ENCODE measurements around the gene KRTAP12-2.
"Not testable (repeated sequence)": the region's sequence is repeated elsewhere in the genome, so short reads cannot be mapped to it uniquely, and the experiment has no call there.

The KRTAP12-2 gene

GRCh38 chr21:44701023-44701400 lies 34.3 kb upstream of the KRTAP12-2 start:
- Histone ChIP-seq H3K9me3 (ENCODE audit: control insufficient read depth, insufficient read depth, low read length) (no peaks in the 10 kb centered on the region), H3K27me3 (ENCODE audit: control insufficient read depth, insufficient read depth, low read length) (peaks cover 1% of the 10 kb centered on the region), H3K4me3 (ENCODE audit: low read depth, low read length) (no peak overlapping the region), H3K27ac (ENCODE audit: low read depth, low read length) (no peak overlapping the region), H3K36me3 (ENCODE audit: control insufficient read depth, insufficient read depth, low read length) (no peaks in the 10 kb centered on the region), H3K4me1 (ENCODE audit: control insufficient read depth, insufficient read depth, low read length) (peaks cover 58% of the 10 kb centered on the region), H3K9ac (ENCODE audit: low read depth, low read length) (no peak overlapping the region)

- H3K4me1 ChIP-seq (ENCODE audit: control insufficient read depth, insufficient read depth, low read length) = peaks cover 57% of the 10 kb centered on the region
- no peak overlapping the region for H3K9ac ChIP-seq (ENCODE audit: low read depth, low read length)
- H3K9me3 ChIP-seq (ENCODE audit: control insufficient read depth, insufficient read depth, low read length) = no peaks in the 10 kb centered on the region
- H3K27me3 ChIP-seq (ENCODE audit: control insufficient read depth, insufficient read depth, low read length) = no peaks in the 10 kb centered on the region
- H3K27ac ChIP-seq (ENCODE audit: low read depth, low read length) = no peak overlapping the region
- H3K36me3 ChIP-seq (ENCODE audit: control insufficient read depth, insufficient read depth, low read length) = no peaks in the 10 kb centered on the region
- no peak overlapping the region for H3K4me3 ChIP-seq (ENCODE audit: low read depth, low read length)
Observed at GRCh38 chr21:44700101-44701022, 33.6 kb upstream of the KRTAP12-2 start.

- Histone ChIP-seq H3K9me3 (ENCODE audit: control insufficient read depth, insufficient read depth, low read length) (no peaks in the 10 kb centered on the region), H3K27me3 (ENCODE audit: control insufficient read depth, insufficient read depth, low read length) (no peaks in the 10 kb centered on the region), H3K4me1 (ENCODE audit: control insufficient read depth, insufficient read depth, low read length) (peaks cover 53% of the 10 kb centered on the region), H3K36me3 (ENCODE audit: control insufficient read depth, insufficient read depth, low read length) (no peaks in the 10 kb centered on the region), H3K27ac (ENCODE audit: low read depth, low read length) (no peak overlapping the region), H3K9ac (ENCODE audit: low read depth, low read length) (no peak overlapping the region), H3K4me3 (ENCODE audit: low read depth, low read length) (no peak overlapping the region)
Observed at GRCh38 chr21:44699502-44700001, 32.8 kb upstream of the KRTAP12-2 start.

- H3K9ac ChIP-seq (ENCODE audit: low read depth, low read length) = no peak overlapping the region
- peaks cover 38% of the 10 kb centered on the region for H3K4me1 ChIP-seq (ENCODE audit: control insufficient read depth, insufficient read depth, low read length)
- no peak overlapping the region for H3K27ac ChIP-seq (ENCODE audit: low read depth, low read length)
Observed at GRCh38 chr21:44697811-44698734, 31.3 kb upstream of the KRTAP12-2 start.

GRCh38 chr21:44697172-44697810 lies 30.6 kb upstream of the KRTAP12-2 start, which contains the start of gene KRTAP10-12:
TSS of gene KRTAP10-12 (plus strand) at chr21:44697172. CDS start at chr21:44697202, 30 bp downstream.
- not testable (repeated sequence) for H3K9me3 ChIP-seq (ENCODE audit: control insufficient read depth, insufficient read depth, low read length); H3K9ac ChIP-seq (ENCODE audit: low read depth, low read length); H3K27ac ChIP-seq (ENCODE audit: low read depth, low read length); H3K27me3 ChIP-seq (ENCODE audit: control insufficient read depth, insufficient read depth, low read length); H3K4me3 ChIP-seq (ENCODE audit: low read depth, low read length); H3K36me3 ChIP-seq (ENCODE audit: control insufficient read depth, insufficient read depth, low read length)
- peaks cover 30% of the 10 kb centered on the region for H3K4me1 ChIP-seq (ENCODE audit: control insufficient read depth, insufficient read depth, low read length)

More at GRCh38 chr21:44697811-44698734, 31.3 kb upstream of the KRTAP12-2 start:
- H3K27me3 ChIP-seq (ENCODE audit: control insufficient read depth, insufficient read depth, low read length) = no peaks in the 10 kb centered on the region
- no peaks in the 10 kb centered on the region for H3K36me3 ChIP-seq (ENCODE audit: control insufficient read depth, insufficient read depth, low read length)
- no peak overlapping the region for H3K4me3 ChIP-seq (ENCODE audit: low read depth, low read length)
- H3K9me3 ChIP-seq (ENCODE audit: control insufficient read depth, insufficient read depth, low read length) = peaks cover 3% of the 10 kb centered on the region; the same call in 1 of the 2 replicates

- peaks cover 23% of the 10 kb centered on the region for H3K4me1 ChIP-seq (ENCODE audit: control insufficient read depth, insufficient read depth, low read length)
- H3K4me3 ChIP-seq (ENCODE audit: low read depth, low read length) = no peak overlapping the region
- H3K36me3 ChIP-seq (ENCODE audit: control insufficient read depth, insufficient read depth, low read length) = no peaks in the 10 kb centered on the region
Observed at GRCh38 chr21:44696572-44696971, 29.8 kb upstream of the KRTAP12-2 start.

GRCh38 chr21:44695641-44696040 lies 28.9 kb upstream of the KRTAP12-2 start:
- peaks cover 21% of the 10 kb centered on the region for H3K4me1 ChIP-seq (ENCODE audit: control insufficient read depth, insufficient read depth, low read length)
- H3K9ac ChIP-seq (ENCODE audit: low read depth, low read length) = no peak overlapping the region
- no peak overlapping the region for H3K27ac ChIP-seq (ENCODE audit: low read depth, low read length)
- H3K4me3 ChIP-seq (ENCODE audit: low read depth, low read length) = no peak overlapping the region
- H3K36me3 ChIP-seq (ENCODE audit: control insufficient read depth, insufficient read depth, low read length) = no peaks in the 10 kb centered on the region
- no peaks in the 10 kb centered on the region for H3K27me3 ChIP-seq (ENCODE audit: control insufficient read depth, insufficient read depth, low read length)
- peaks cover 3% of the 10 kb centered on the region for H3K9me3 ChIP-seq (ENCODE audit: control insufficient read depth, insufficient read depth, low read length)

More at GRCh38 chr21:44696572-44696971, 29.8 kb upstream of the KRTAP12-2 start:
- Histone ChIP-seq H3K9ac (ENCODE audit: low read depth, low read length) (no peak overlapping the region), H3K27ac (ENCODE audit: low read depth, low read length) (no peak overlapping the region), H3K27me3 (ENCODE audit: control insufficient read depth, insufficient read depth, low read length) (no peaks in the 10 kb centered on the region), H3K9me3 (ENCODE audit: control insufficient read depth, insufficient read depth, low read length) (peaks cover 3% of the 10 kb centered on the region)

GRCh38 chr21:44695184-44695583 lies 28.5 kb upstream of the KRTAP12-2 start:
- Histone ChIP-seq H3K4me3 (ENCODE audit: low read depth, low read length) (no peak overlapping the region), H3K27ac (ENCODE audit: low read depth, low read length) (no peak overlapping the region), H3K36me3 (ENCODE audit: control insufficient read depth, insufficient read depth, low read length) (no peaks in the 10 kb centered on the region), H3K9me3 (ENCODE audit: control insufficient read depth, insufficient read depth, low read length) (peaks cover 3% of the 10 kb centered on the region), H3K4me1 (ENCODE audit: control insufficient read depth, insufficient read depth, low read length) (peaks cover 21% of the 10 kb centered on the region), H3K27me3 (ENCODE audit: control insufficient read depth, insufficient read depth, low read length) (no peaks in the 10 kb centered on the region), H3K9ac (ENCODE audit: low read depth, low read length) (no peak overlapping the region)

GRCh38 chr21:44694776-44695175 lies 28.0 kb upstream of the KRTAP12-2 start:
- H3K27ac ChIP-seq (ENCODE audit: low read depth, low read length) = no peak overlapping the region
- H3K9me3 ChIP-seq (ENCODE audit: control insufficient read depth, insufficient read depth, low read length) = peaks cover 3% of the 10 kb centered on the region
- peaks cover 21% of the 10 kb centered on the region for H3K4me1 ChIP-seq (ENCODE audit: control insufficient read depth, insufficient read depth, low read length)
- H3K9ac ChIP-seq (ENCODE audit: low read depth, low read length) = no peak overlapping the region
- no peaks in the 10 kb centered on the region for H3K36me3 ChIP-seq (ENCODE audit: control insufficient read depth, insufficient read depth, low read length)
- no peak overlapping the region for H3K4me3 ChIP-seq (ENCODE audit: low read depth, low read length)
- H3K27me3 ChIP-seq (ENCODE audit: control insufficient read depth, insufficient read depth, low read length) = no peaks in the 10 kb centered on the region

GRCh38 chr21:44692798-44693512 lies 26.2 kb upstream of the KRTAP12-2 start:
- Histone ChIP-seq H3K4me1 (ENCODE audit: control insufficient read depth, insufficient read depth, low read length) (peaks cover 11% of the 10 kb centered on the region), H3K27me3 (ENCODE audit: control insufficient read depth, insufficient read depth, low read length) (no peaks in the 10 kb centered on the region), H3K9ac (ENCODE audit: low read depth, low read length) (no peak overlapping the region), H3K36me3 (ENCODE audit: control insufficient read depth, insufficient read depth, low read length) (no peaks in the 10 kb centered on the region), H3K27ac (ENCODE audit: low read depth, low read length) (no peak overlapping the region), H3K4me3 (ENCODE audit: low read depth, low read length) (no peak overlapping the region), H3K9me3 (ENCODE audit: control insufficient read depth, insufficient read depth, low read length) (peaks cover 3% of the 10 kb centered on the region)

Data from HUES48 (cell line).